ENCODE measurements around the gene ZW10.
"Not testable (repeated sequence)": the region's sequence is repeated elsewhere in the genome, so short reads cannot be mapped to it uniquely, and the experiment has no call there.

ZW10 gene

DNA sequence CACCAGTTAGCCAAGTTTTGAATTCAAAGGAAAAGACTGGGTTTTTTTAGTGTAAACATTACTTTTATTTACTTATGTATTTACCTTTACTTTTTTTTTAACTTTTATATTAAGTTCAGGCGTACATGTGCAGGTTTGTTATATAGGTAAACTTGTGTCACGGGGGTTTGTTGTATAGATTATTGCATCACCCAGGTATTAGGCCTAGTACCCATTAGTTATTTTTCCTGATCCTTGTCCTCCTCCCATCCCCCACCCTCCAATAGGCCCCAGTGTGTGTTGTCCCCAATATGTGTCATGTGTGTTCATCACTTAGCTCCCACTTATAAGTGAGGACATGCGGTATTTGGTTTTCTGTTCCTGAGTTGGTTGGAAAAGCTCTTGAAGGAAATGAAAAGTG is 20.6 kb downstream of the ZW10 start:
- no peak for DNase-seq

- DNase-seq: no peak
Measured at GRCh38 chr11:113736323-113736722, 37.2 kb downstream of the ZW10 start.

- DNase-seq: no peak
Measured at GRCh38 chr11:113732092-113732491, 41.4 kb downstream of the ZW10 start.

DNA sequence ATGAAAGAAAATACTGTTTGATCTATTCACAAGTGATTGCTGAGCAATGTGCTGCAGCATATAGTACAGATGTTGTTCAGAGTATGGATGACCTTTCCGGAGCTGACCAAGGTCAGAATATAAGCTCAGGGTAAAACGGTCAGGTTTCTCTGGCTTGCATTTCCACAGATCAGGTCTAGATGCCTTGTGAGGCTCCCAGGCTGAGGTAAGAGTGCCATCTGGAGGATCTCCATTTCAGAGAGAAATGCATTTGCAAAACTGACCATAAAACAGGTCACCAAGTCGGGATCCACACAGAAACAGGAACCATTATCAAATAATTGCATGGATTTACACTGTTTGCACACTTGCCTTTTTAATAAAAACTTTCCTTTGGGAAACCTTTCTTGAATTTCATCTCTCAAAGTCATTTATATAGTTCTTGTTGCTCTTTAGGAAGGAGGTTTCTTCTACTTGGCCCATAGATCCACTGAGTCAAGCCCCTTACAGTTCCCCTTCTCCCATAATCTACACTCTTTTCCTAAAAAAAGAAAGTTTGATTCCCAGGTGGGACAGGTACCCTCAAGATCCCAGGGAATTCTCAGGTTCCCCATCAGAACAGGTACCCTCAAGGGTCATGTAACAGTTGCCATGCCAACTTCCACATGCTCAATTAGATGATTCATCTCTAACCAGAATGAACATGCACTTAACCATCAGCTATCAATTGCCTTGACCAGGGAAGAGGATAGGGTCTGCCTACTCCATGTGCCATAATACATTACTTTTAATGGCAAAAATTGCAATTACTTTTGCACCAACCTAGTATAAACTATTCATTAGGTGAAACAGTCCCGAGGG is 42.4 kb downstream of the ZW10 start:
- peak; percentile 63 for DNase-seq

DNA sequence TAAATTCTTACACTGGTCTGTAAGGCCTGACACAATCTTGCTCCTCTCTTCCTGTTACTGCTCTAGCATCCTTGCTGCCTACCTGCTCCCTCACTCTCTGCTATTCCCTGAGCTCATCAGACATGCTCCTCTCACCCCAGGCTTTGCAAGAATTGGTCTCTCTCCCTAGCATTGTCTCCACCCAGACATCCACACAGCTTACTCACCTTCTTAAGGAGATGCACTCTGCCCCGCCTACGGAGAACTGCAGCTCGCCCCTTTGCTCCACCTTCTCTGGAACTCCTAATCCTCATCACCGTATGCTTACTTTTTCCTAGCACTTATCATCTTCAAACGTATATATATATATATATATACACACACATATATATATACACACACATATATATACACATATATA is 44.0 kb downstream of the ZW10 start:
- DNase-seq: no peak

DNA sequence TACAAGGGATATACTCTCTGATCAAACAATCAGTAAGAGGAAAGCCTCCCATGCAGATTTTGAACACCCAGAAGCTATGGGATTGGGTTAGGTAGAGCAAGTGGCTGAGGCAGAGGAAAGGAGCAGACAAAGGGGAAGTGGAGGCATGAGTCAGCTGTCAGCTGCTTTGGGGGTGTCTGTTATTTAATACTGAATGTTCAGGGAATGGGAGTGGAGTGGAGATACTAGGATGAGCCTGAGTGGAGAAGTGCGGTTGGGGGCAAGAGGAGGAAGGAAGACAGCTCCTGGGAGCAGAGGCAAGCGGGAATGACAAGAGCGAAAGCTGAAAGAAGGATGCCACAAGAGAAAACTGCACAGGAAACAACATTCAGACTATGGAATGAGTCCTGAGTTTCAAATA is 44.7 kb downstream of the ZW10 start:
- DNase-seq: no peak

GRCh38 chr11:113725913-113726312 is 47.6 kb downstream of the ZW10 start:
- DNase-seq: no peak

DNA sequence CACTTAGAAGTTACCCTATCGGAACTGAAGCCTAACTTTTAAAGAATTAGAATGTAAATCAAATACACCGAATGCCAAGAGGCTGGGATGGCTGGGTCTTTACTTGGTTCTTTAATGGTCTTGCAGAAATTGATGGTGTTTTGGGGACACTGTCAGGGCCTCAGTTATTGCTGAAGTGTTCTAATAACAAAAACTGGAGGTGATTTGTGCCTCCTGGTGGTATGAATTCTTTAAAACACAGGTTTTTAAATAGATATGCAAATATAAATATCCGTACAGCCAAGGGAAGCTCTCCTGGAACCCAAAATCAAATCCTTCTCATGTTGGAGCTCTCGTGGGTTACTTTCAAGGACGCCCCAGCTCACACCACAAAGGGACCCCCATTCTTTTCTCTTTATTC is 48.1 kb downstream of the ZW10 start:
- no peak for DNase-seq

DNA sequence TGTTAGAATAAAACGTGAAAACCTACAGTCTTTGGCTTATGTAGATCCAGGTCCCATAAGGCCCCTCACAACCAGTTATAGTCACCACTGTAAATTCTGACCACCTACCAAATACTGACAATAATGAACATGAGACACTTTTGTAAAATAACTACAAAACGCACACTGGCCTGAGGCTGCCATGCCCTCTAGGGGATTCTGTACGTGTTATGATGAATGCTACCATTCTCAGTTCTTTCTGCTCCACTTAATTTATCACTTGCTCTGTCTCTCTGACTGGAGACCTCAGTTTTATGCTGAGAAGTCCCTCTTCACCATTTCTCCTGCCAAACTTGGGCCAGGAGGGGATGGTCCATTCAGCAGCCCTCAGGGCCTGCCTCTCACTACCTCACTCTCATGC is 48.7 kb downstream of the ZW10 start:
- no peak for DNase-seq

DNA sequence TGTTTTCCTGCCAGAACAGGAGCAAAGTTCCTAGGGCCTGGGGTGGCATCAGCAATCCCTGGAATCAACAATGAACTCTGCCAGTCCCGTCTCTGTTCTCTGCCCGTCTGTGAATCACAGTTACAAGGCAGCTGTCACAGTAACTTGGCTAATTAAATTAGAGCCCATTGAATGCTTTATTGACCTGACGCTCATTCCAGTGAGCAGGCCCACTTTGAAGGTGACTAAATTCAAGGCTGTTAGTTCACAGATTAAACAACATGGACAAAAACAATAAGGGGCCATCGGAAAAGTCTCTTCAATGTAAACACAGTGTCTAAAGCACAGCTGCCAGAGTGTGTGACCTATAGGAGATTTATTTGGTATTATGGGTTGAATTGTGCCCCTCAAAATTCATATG is 49.7 kb downstream of the ZW10 start:
- DNase-seq: no peak

DNA sequence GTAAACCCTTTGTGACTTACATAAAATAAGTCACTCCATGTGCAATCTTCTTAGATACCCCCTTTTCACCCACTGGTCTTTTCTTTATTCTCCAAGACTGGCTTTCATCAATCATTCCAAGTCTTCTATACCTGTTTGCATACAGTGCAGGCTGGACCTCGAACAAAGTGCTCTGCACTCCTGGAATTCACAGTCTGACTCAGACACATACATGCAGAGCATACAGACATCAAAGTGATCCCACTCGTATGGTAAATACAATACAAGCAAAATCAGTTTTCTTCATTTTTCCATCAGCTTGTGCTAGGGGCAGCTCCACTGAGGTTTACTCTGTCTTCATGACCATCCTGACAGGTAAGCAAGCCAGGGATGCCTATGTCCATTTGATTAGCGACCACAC is 50.6 kb downstream of the ZW10 start:
- DNase-seq: no peak

- DNase-seq: no peak
Measured at GRCh38 chr11:113722221-113722620, 51.3 kb downstream of the ZW10 start.

DNA sequence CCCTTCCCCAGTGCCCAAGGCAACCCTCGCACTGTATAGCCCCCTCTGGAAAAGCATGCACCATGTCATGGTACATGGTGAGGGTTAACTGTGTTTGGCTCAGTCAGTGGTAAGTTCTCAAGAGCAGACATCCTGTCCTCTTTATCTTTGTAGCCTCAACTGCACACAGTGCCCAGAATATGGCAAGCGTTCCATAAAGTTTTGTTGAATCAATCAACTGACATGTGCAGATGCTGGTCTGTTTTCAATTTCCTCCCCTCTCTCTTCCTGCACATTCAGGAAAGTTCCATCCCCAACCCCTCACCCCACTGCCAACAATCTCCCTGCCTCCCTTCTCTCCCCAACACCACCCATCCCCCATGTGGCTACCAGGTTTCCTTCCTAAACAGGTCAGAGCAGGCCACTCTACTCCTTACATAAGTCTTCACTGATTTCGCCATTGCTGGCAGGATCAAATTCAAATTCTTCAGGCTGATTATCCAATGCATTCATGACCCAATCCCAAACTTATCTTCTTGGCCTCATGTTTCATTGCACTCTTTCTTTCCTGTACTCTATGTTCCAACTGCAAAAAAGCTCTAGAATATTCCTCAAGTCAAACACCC is 51.9 kb downstream of the ZW10 start:
- no peak for DNase-seq

GRCh38 chr11:113720478-113720877 is 53.0 kb downstream of the ZW10 start:
- DNase-seq: not testable (repeated sequence)

- DNase-seq: no peak
Measured at GRCh38 chr11:113715882-113716625, 57.4 kb downstream of the ZW10 start.

GRCh38 chr11:113715273-113715672 is 58.2 kb downstream of the ZW10 start:
- no peak for DNase-seq

DNA sequence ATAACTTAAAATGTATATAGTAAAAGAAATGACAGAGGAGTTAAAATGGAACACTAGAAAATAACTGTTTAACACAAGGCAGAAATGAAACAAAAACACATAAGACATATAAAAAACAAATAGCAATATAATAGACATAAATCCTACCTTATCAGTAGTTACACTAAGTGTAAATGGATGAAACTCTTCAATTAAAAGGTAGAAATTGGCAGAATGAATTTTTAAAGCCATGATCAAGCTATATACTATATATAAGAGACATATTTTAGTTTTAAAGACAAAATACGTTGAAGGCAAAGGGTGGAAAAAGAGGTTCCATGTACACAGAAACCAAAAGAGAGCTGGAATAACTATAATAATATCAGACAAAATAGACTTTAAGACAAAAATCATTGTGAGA is 62.5 kb downstream of the ZW10 start:
- no peak for DNase-seq

- no peak for DNase-seq
Measured at GRCh38 chr11:113705871-113706655, 67.4 kb downstream of the ZW10 start, which contains the start of gene TMPRSS5. Gene TMPRSS5 (minus strand): TSS chr11:113706308. CDS start chr11:113706224, 84 bp downstream.

GRCh38 chr11:113703551-113703950 is 69.9 kb downstream of the ZW10 start:
- not testable (repeated sequence) for DNase-seq

- no peak for DNase-seq
Measured at GRCh38 chr11:113701491-113701890, 72.0 kb downstream of the ZW10 start.

GRCh38 chr11:113698515-113698914 is 75.0 kb downstream of the ZW10 start:
- DNase-seq: no peak

GRCh38 chr11:113697756-113698407 is 75.6 kb downstream of the ZW10 start:
- no peak for DNase-seq
